HG02970 (cell line): ENCODE results near the gene MRPL2.

Experiments used
- ATAC-seq: cut with Tn5 transposase; IDR thresholded peaks from one replicate; pipeline ENCODE4 v1.9.1; 2021; ENCODE audit warnings: mild to moderate bottlenecking, moderate library complexity, moderate number of reproducible peaks; ENCODE audit not compliant: unreplicated experiment, low FRiP score

MRPL2 gene

GRCh38 chr6:43021270-43022047 lies 37.8 kb downstream of the MRPL2 start, which contains the start of gene RRP36:
RRP36 (plus strand) TSS chr6:43021623; CDS start chr6:43021655, 32 bp downstream.
- ATAC-seq, result no peak

GRCh38 chr6:43020847-43021246 lies 38.4 kb downstream of the MRPL2 start:
- no peak for ATAC-seq

GRCh38 chr6:43020052-43020705 lies 39.1 kb downstream of the MRPL2 start:
- no peak for ATAC-seq

GRCh38 chr6:43019152-43019551 lies 40.1 kb downstream of the MRPL2 start:
- no peak for ATAC-seq

GRCh38 chr6:43016943-43017334 lies 42.3 kb downstream of the MRPL2 start:
- ATAC-seq, result no peak

DNA sequence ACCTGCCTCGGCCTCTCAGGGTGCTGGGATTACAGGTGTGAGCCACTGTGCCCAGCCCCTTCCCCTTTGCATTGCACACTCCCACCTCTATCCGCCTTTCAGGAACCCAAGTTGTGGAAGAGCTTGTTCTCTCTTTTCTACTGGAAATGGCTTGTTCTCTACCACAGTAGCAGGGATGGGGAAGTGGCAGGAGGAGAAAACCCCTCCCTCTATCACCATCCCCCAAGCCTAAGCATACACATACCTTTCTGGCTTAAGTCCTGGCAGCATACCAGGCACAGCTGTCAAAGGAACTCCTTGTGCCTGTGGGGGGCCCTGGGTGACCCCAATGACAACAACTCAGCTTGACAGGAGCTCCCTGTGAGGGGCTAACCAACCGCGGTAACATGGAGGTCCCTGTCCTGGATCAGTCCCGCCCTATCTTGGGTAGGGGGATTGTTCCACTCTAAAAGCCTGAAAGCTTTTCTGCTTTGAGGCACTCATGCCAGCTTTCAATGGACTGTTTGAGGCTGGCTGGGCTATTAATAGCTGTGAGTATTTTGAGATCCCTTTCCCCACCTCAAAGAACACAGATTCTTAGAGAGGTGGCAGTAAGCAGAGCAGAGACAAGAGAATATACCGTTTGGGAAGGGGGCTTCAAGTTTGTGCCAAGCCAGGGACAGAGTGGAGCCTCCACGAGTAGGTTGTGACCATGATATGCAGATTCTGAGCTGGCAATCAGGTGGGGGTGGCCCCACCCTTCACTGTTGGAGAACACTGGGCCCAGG lies 42.9 kb downstream of the MRPL2 start:
- ATAC-seq, result no peak

GRCh38 chr6:43014434-43014909 lies 44.8 kb downstream of the MRPL2 start:
- ATAC-seq, result no peak

DNA sequence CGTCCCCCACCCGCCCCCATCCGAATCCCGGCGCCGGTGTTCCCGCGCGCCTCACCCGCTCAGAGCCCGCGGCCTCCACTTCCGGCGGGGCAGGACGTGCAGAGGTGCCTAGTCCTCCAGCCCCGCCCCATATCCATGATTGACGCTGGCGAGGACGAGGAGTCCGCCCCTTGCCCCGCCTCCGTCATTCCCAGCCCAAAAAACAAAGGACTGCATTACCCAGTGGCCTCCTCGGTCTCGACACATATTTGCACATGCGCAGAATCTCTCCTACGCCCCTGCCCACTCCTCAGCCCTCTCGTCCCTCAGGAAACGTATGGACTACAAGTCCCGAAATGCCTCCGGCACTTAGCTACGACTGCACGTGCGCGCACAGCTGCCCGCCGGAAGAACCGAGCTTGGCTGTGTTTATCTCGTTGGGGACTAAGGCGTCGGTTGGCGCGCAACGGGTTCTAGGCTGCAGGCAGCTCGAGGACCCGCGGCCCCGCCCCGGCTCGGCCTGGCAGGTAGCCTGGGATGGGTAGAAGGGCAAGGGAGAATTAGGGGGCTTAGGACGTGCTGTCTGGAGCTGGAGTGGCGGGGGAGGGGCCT lies 45.3 kb downstream of the MRPL2 start, which contains the start of the genes KLHDC3 and MEA1:
Gene KLHDC3, plus strand, starts transcription at position 407 of the 591 bp plus-strand sequence. CDS start 2,944 bp downstream, outside the sequence.
Gene MEA1, minus strand, starts transcription at position 104 of the 591 bp plus-strand sequence. CDS start 133 bp downstream, outside the sequence.
- ATAC-seq, result peak; percentile 96

- peak; percentile 0 for ATAC-seq
These were observed 46.0 kb downstream of the MRPL2 start for GRCh38 chr6:43013097-43013842.

DNA sequence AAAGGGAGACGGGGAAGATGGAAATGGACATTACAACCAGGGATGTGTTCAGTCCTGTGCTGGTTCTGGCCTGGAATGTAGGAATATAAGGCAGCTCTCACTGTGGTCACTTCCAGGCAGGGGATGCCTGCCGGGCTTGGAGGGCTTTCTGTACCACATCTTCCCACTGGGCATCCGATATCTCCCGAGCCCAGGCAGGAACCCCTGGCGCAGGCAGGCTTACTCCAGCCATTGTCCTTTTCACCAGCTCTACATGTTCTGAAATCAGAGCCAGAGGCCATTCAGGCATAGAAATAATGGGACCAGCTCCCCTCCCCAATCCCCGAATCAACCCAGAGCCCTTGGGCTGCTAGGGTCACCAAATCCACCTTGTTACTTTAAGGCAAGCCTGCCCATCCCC lies 46.9 kb downstream of the MRPL2 start:
- no peak for ATAC-seq

GRCh38 chr6:43011207-43011606 lies 48.0 kb downstream of the MRPL2 start:
- ATAC-seq, result no peak

GRCh38 chr6:43009124-43009523 lies 50.1 kb downstream of the MRPL2 start:
- no peak for ATAC-seq

DNA sequence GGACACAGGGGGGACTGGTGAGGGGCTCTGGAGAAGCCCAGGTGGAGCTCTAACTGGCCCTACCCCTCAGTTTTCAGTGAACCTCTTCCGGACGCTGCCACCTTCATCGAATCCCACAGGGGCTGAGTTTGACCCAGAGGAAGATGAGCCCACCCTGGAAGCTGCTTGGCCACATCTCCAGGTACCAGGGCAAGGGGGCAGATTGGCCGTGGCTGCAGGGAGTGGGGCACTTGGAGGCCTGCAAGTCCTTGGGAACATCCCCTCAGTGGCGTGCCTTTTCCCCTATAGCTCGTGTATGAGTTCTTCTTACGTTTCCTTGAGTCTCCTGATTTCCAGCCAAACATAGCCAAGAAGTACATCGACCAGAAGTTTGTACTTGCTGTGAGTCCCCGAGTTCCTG lies 52.1 kb downstream of the MRPL2 start:
- ATAC-seq, result no peak

- no peak for ATAC-seq
These were observed 53.0 kb downstream of the MRPL2 start for GRCh38 chr6:43006251-43006650.

DNA sequence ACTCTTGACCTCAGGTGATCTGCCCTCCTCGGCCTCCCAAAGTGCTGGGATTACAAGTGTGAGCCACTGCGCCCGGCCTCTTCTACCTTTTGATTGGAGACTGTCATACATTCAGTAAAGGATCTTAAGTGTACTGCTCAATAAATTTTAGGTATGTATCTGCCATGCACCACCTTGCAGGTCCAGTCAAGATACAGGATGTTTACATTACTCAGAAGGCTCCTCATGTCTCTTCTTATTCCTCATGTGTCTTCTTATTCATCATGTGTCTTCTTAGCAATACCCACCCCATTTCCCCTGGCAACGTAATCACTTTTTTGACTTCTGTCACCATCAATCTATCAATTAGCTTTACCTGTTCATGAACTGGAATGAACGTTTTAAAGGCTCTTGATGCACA lies 53.4 kb downstream of the MRPL2 start:
- ATAC-seq, result no peak
